GM13976 (cell line): ENCODE data around the gene RGS9.

ENCODE experiments used
- DNase-seq: peaks from one replicate; pipeline ENCODE4 v3.0.0; 2012; ENCODE audit warnings: low spot score
- CTCF ChIP-seq: IDR thresholded peaks from 2 replicates; pipeline ENCODE4 v1.5.1; 2012; ENCODE audit warnings: borderline replicate concordance, mild to moderate bottlenecking; ENCODE audit not compliant: insufficient read depth; ENCODE audit errors: extremely low read depth, missing control alignments, control extremely low read depth
- in situ Hi-C: fragments of 300-500 bp; cut with MboI; formaldehyde crosslinking; loops from one replicate; pipeline ENCODE4 v1.12.0; 2022; ENCODE audit warnings: low sequenced_read_pairs, mixed read lengths, inconsistent platforms; ENCODE audit not compliant: unreplicated experiment

Gene RGS9

DNA sequence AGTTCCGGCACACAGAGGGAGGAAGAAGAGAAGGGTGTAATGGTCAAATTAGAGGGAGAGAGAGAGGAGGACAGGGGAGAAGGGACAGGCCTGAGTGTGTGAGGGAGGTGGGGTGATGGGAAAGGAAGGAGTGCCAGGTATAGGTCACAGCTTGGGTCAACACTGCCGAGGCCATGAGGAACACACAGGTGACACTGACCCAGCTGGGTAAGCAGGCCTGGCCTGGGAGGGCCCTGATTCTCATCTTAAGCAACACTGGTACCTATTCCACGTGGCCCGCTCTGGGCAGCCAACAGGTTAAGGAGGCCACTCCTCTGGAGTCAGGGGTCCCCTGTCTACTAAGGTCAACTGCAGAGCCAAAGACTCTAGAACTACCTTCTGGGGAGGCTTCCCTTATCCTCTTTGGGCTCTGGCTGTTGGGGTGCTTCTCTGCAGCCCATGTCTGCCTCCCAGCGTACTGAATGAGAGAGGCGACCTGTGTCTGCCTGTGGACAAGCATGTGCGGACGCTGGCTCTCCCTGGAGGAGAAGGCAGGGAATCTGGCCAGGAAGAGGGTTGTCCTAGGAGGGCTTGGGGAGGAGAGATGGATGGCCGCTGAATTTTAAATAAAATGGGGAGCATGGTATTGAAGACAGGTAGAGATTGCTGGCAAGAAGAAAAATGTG is 57.6 kb downstream of the RGS9 start:
- no peak for DNase-seq
- no peak for TF ChIP-seq CTCF
- in situ Hi-C loops, result no loop called here

DNA sequence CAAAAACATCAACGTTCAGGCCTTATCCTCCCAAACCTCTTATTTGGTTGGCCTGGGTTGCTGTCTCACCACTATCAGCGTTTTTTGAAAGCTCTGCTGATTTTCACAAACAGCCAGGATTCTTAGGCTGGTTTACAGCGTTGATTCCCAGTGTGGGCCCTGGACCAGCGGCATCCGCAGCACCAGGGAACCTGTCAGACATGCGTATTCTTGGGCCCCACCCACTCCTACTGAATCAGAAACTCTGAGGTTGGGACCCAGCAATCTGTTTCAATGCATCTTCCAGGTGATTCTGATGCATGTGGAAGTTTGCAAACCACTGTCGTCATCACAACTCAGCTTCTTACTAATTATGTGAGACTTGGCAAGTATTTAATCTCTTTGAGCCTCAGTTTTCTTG is 58.5 kb downstream of the RGS9 start:
- no peak for TF ChIP-seq CTCF
- in situ Hi-C loops, result no loop called here

DNA sequence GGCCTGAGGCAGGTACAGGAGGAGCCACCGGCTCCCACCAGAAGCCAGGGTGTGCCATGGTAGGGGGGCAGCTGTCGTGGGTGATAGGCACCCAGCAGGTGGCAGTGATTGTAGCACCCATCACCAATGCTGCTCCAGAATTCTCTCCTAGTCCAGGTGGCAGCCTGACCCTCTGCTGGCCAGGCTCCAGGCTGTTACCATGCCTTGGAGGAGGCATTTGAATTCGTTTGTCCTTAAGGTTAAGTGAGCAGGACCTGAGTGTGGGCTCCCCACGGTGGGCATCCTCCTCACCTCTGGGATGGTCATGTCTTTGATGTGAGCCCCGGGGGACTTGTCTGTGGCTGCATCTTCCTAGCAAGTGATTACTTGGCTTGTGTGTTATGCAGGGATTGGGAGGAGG is 59.4 kb downstream of the RGS9 start:
- in situ Hi-C loops, result no loop called here
- no peak for DNase-seq
- TF ChIP-seq CTCF, result no peak

More for the DNA sequence above, 58.5 kb downstream of the RGS9 start:
- DNase-seq, result no peak

- in situ Hi-C loops, result no loop called here
- DNase-seq, result no peak
- no peak for TF ChIP-seq CTCF
Measured at GRCh38 chr17:65197201-65197600, 60.0 kb downstream of the RGS9 start.

DNA sequence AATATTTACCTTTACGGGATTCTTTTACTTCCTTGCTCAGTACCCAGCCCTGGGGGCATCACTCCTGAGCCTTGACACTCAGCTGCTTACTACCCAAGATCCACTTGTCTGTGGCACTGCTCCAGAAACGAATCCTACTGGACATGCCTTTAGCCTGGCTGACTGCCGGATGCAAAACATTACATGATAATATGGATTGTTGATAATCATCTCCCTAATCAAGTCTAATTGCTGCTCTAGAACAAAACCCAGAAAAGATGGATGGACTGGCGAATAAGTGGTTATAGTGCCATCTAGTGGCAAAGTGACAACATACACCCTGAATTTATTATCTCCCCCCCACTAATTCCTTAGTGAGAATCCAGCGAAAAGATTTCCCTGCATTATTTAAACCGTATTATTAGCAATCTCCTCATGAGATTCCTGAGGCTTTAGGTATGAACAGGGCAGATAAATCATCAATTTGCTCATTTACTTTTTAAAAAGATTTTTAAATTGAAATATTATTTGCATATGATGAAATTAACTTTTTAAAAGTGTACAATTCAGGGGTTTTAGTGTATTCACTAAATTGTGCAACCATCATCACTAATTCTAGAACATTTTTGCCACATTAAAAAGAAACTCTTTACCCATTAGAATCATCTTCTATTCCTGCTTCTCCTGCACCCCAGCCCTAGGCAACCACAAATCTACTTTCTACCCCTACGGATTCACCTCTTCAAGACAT is 61.6 kb downstream of the RGS9 start:
- DNase-seq, result peak; percentile 81
- in situ Hi-C loops, result no loop called here

GRCh38 chr17:65201331-65201730 is 64.2 kb downstream of the RGS9 start:
- in situ Hi-C loops, result no loop called here
- no peak for DNase-seq
- no peak for TF ChIP-seq CTCF

More for the DNA sequence above, 61.6 kb downstream of the RGS9 start:
- peak; percentile 53 for TF ChIP-seq CTCF
